ENCODE measurements around the gene CPSF6. TPM values are rescaled to one million over a fixed set of nuclear protein-coding genes. Genes with fewer than 3 reads are reported as not detected.
A peak's percentile ranks its signal among the peaks of the same experiment; 100 is the strongest.

The CPSF6 gene
- total RNA-seq, 1 experiment from 2014 or later: 77.9 TPM

GRCh38 chr12:69204191-69204590 is 35.2 kb upstream of the CPSF6 start:
- Histone ChIP-seq H3K79me2 (ENCODE audit: low read depth) (no peaks in the 10 kb centered on the region), H4K20me1 (ENCODE audit: insufficient read depth) (no peaks in the 10 kb centered on the region), H3K27me3 (ENCODE audit: insufficient read depth, low read depth) (no peaks in the 10 kb centered on the region), H3K4me3 (no peak overlapping the region), H3K9me2 (ENCODE audit: insufficient read depth) (no peaks in the 10 kb centered on the region), H3K4me2 (peak overlapping the region; percentile 29), H3F3A (ENCODE audit: insufficient read depth, low read depth) (no peaks in the 10 kb centered on the region), H2AFZ (no peak overlapping the region), H3K9me3 (ENCODE audit: insufficient read depth, low read depth) (no peaks in the 10 kb centered on the region), H3K27ac (peak overlapping the region; percentile 33; the same call in 1 of the 2 replicates), H3K36me3 (ENCODE audit: low read depth) (no peaks in the 10 kb centered on the region), H3K4me1 (replicated peaks; ENCODE audit: insufficient read depth) (peaks cover 23% of the 10 kb centered on the region)
- intact Hi-C loops (cut with micrococcal nuclease; ENCODE audit: unreplicated experiment): no loop called here
- CTCF ChIA-PET: no interaction called here
- no TSS peak for BruUV-seq (replicated peaks)
- TF ChIP-seq EZH2 (IDR thresholded peaks at IDR 0.05; ENCODE audit: low read depth) (no peak), CTCF (conservative IDR thresholded peaks at IDR 0.05) (no peak)
- peak; percentile 5 to 80 for DNase-seq
- POLR2A ChIA-PET (ENCODE audit: unreplicated experiment): no interaction called here

GRCh38 chr12:69210661-69211060 is 28.7 kb upstream of the CPSF6 start:
- Histone ChIP-seq H3K79me2 (ENCODE audit: low read depth) (no peaks in the 10 kb centered on the region), H3K4me3 (no peak overlapping the region), H3K9me3 (ENCODE audit: insufficient read depth, low read depth) (no peaks in the 10 kb centered on the region), H3K27ac (no peak overlapping the region), H4K20me1 (ENCODE audit: insufficient read depth) (no peaks in the 10 kb centered on the region), H3K36me3 (ENCODE audit: low read depth) (no peaks in the 10 kb centered on the region), H3K4me2 (no peak overlapping the region), H3F3A (ENCODE audit: insufficient read depth, low read depth) (no peaks in the 10 kb centered on the region), H2AFZ (no peak overlapping the region), H3K4me1 (replicated peaks; ENCODE audit: insufficient read depth) (peaks cover 2% of the 10 kb centered on the region; the same call in 1 of the 2 replicates), H3K9me2 (ENCODE audit: insufficient read depth) (no peaks in the 10 kb centered on the region), H3K27me3 (ENCODE audit: insufficient read depth, low read depth) (no peaks in the 10 kb centered on the region)
- POLR2A ChIA-PET (ENCODE audit: unreplicated experiment): interaction anchor here (0.6 kb wide), 1 partner anchor 344 kb away, joined by 4 read pairs; no protein-coding TSS in a partner anchor
- no peak for DNase-seq
- intact Hi-C loops (cut with micrococcal nuclease; ENCODE audit: unreplicated experiment): no loop called here
- CTCF ChIA-PET: no interaction called here
- TF ChIP-seq EZH2 (IDR thresholded peaks at IDR 0.05; ENCODE audit: low read depth): no peak
- no peak for TF ChIP-seq CTCF (conservative IDR thresholded peaks at IDR 0.05)
- BruUV-seq (replicated peaks): no TSS peak

GRCh38 chr12:69211160-69211559 is 28.2 kb upstream of the CPSF6 start:
- Histone ChIP-seq H3K4me2 (no peak overlapping the region), H3K79me2 (ENCODE audit: low read depth) (no peaks in the 10 kb centered on the region), H3K4me1 (replicated peaks; ENCODE audit: insufficient read depth) (no peaks in the 10 kb centered on the region), H3K27me3 (ENCODE audit: insufficient read depth, low read depth) (no peaks in the 10 kb centered on the region), H3F3A (ENCODE audit: insufficient read depth, low read depth) (no peaks in the 10 kb centered on the region), H4K20me1 (ENCODE audit: insufficient read depth) (no peaks in the 10 kb centered on the region), H3K9me3 (ENCODE audit: insufficient read depth, low read depth) (no peaks in the 10 kb centered on the region), H3K36me3 (ENCODE audit: low read depth) (no peaks in the 10 kb centered on the region), H3K4me3 (no peak overlapping the region), H3K9me2 (ENCODE audit: insufficient read depth) (no peaks in the 10 kb centered on the region), H3K27ac (no peak overlapping the region), H2AFZ (no peak overlapping the region)
- ChIA-PET POLR2A (ENCODE audit: unreplicated experiment) (no interaction called here), CTCF (no interaction called here)
- no TSS peak for BruUV-seq (replicated peaks)
- intact Hi-C loops (cut with micrococcal nuclease; ENCODE audit: unreplicated experiment): no loop called here
- DNase-seq: no peak
- no peak for TF ChIP-seq EZH2 (IDR thresholded peaks at IDR 0.05; ENCODE audit: low read depth)
- TF ChIP-seq CTCF (conservative IDR thresholded peaks at IDR 0.05): no peak
